NCI-H2029 treated with DMSO at 0.1 percent for 48 hours (cell line): ENCODE measurements around the gene CUL9.

Source experiments
- DNase-seq: peaks from one replicate; lab custom pipeline; 2025; lab: John Stamatoyannopoulos, UW

The CUL9 gene

DNA sequence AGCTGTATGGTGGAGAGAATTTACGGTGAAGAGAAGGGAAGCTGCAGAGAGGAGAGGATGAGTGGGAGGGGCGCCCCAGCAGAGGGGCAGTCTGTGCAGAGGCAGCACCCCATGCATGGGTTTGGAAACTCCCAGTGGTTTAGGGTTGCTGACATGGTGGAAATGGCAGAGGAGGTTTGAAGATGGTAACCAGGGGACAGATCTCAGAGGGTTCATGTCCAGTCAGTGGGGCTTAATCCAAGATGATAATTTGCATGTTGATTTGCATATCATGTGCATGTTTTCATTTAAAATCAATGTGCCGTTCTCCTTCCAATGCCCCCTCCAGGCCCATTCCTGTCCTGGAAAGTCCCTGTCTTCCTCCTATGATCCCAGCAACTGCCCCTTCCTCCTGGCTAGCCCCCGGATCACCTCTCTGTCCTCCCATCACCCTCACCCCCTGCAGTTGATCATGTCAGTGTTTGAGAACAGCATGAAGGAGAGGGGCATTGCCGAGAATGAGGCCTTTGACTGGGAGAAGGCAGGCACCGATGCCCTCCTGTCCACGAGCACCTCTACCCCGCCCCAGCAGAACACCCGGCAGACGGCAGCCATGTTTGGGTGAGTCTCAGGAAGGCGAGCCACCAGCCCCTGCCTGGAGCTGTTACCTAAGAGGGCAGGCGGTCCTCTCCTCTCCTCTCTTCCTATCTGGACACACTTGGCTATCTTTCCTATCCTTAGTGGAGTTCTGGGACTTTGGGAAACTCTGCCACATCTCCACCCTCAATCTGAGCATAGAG is 75.6 kb downstream of the CUL9 start:
- DNase-seq: no peak

GRCh38 chr6:43258180-43258579 is 76.2 kb downstream of the CUL9 start:
- no peak for DNase-seq

DNA sequence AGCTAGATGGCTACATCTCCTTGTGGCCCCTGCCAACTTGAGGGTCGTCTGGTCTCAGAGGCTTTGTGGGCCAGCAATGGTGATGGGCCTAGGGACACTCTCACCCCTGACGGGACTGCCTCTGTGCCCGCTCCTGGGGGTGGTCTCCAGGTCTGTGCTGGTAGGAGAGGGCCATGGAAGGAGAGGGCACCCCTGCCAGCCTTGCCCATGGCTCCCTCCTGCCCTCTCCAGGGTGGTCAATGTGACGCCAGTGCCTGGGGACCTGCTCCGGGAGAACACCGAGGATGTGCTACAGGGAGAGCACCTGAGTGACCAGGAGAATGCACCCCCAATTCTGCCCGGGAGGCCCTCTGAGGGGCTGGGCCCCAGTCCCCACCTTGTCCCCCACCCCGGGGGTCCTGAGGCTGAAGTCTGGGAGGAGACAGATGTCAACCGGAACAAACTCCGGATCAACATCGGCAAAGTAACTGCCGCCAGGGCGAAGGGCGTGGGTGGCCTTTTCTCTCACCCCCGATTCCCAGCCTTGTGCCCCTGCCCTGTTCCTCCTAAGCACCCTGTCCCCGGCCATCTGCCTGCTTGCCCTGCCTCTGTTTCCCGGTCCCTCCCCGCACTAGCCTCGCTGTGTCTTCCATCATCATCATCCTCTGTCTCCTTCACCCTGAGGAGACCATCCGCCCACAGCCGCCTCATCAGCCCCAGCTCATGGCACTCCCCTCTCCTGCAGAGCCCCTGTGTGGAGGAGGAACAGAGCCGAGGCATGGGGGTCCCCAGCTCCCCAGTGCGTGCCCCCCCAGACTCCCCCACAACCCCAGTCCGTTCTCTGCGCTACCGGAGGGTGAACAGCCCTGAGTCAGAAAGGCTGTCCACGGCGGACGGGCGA is 77.1 kb downstream of the CUL9 start:
- DNase-seq: no peak

- no peak for DNase-seq
Observed at GRCh38 chr6:43260791-43261190, 78.8 kb downstream of the CUL9 start.

- DNase-seq: no peak
Observed at GRCh38 chr6:43261198-43261597, 79.2 kb downstream of the CUL9 start.

- no peak for DNase-seq
Observed at GRCh38 chr6:43262000-43262779, 80.2 kb downstream of the CUL9 start.

GRCh38 chr6:43262780-43263313 is 80.9 kb downstream of the CUL9 start:
- DNase-seq: no peak

GRCh38 chr6:43263314-43264178 is 81.5 kb downstream of the CUL9 start:
- peak; percentile 29 for DNase-seq

GRCh38 chr6:43264599-43265145 is 82.7 kb downstream of the CUL9 start:
- DNase-seq: no peak

- no peak for DNase-seq
Observed at GRCh38 chr6:43265564-43265963, 83.6 kb downstream of the CUL9 start.

DNA sequence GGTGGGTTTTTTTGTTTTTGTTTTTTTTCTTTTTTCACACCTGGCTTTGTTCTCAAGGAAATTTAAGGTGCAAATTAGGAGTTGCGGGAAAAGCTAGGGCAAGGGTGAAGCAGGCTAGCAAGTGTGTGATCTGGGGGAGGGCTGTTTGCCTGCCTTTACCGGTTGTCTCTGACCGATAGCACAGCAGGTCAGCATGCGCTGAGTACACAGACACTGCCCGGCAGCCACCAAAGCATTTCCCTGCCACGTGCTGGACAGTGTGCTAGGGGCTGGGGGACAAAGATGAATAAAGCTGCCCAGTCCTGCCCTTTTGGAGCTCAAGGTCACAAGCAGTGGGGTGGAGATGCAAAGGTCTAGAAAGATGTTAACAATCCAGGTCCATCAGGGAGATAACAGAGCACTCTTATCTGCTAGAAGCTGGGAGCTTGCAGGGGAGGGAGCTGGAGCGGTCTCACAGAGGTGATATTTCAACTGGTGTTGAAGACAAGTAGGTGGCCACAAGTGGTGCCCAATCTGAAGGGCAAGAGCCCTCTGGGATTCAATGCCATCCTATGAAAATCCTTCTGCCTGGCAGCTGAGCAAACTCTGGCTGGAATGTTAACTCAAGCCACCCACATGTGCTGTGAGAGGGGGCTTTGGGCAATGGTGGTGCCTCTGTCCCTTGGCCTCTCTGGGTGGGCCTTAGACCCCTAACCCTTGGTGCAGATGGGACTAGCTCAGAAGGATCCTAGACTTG is 85.8 kb downstream of the CUL9 start:
- peak; percentile 91 for DNase-seq

DNA sequence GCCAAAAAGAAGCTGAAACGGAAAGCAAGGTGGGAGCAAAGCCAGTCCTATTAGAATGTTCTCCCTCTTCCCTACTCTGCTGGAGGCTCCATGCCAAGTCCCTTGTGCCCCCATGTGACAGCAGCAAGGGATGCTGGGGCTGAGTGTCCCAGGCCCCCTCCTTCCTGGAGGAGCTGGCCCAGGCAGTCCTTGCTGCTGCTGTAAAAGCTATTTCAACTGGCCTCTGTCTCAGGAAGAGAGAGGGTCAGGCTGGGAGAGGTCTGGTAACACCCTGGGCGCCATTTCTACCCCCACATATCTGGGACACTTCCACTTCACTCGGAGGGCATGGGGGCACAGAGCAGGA is 86.3 kb downstream of the CUL9 start:
- DNase-seq: peak; percentile 91

DNA sequence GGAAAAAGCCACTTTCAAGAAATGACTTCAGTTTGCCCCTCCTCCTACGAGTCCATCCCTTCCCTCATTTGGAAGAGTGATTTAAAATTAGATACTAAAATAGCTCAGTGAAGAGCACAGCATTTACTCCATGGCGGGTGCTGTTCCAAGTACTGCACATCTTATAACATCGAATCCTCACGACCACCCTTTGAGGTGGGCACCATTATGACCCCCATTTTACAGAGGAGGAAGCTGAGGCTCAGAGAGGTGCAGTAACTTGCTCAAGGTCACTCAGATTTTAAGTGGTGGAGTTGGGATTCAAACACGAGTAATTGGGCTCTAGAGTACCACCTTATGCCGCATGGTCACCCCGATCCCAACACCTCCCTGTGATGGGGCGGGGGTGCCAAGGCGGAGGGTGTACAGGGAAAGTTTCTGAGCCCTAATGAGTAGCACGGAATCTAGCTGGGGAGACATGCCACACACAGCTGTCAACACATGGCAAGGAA is 86.8 kb downstream of the CUL9 start:
- no peak for DNase-seq

DNA sequence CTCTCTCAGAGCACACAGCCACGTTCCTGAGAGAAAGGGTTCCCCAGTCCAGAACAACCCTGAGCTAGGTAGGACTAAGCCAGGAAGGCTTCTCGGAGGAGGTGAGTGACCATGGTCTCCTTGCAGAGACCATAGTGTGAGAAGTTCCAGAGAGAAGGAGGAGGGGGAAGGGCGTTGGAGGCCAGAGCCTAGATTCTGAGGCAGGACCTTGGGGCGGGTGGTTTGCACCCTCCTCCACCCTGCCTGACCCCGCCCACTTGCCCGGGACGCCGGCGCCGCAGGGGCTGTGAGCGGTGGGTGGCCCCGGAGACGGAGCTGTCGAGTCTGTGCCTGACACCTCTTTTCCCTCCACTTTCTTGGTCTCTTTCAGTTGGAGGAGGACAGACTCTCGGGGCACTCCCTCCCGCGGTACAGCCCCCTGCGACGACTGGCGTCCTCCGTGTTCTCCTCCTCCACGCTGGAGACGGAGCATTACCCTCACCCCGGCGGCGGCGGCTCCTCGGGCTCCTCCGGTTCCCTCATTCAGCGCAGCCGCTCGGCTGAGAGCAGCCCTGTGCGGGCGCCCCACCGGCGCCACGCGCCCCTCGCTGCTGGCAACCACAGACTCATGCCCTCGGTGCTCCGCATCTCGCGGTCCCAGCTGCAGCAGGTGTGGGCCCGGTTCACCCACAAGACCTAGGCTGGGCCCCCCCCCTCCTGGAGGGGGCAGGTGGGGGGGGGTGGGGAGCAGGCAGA is 87.4 kb downstream of the CUL9 start:
- DNase-seq: peak; percentile 21

GRCh38 chr6:43271103-43271815 is 89.3 kb downstream of the CUL9 start:
- DNase-seq: peak; percentile 6

DNA sequence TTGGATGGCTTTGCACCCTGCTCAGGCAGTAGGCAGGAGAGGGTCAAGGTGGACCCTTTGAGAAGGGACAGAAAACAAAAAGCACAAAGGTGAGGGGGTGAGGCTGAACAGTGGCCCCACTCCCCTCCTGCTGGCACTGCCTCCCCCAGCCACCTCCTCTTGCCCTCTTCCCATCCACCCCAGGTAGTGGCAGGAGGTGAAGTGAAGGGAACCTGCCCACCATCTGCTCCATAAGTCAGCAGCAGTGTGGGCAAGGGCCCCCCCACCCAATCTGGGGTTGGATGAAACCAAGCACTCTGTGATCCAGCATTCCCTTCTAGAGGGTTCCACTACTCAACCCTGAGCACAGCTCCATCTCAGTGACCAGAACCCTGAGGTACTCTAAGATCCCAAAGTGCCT is 89.9 kb downstream of the CUL9 start:
- DNase-seq: no peak

DNA sequence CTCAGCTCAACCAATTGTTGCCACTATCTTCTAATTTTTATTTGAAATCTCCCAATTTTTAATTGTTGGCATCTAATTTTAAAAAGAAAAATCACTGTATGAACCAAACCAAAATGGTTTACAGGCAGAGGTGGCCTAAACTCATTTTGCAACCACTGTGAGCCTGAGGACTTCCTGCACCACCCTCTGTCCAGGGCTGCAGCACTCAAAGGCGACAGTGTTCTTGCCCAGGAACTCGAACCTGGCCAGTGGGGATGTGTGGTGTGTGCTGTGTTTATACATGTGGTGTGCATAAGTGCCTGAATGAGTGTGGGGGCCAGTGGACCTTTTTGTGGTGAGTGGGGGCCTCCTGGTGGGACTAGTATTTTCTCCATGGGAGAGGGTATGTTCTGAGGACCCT is 91.7 kb downstream of the CUL9 start:
- no peak for DNase-seq
